NCI-H128 (cell line): ENCODE measurements around the gene FAM187B.

ENCODE experiments used
- DNase-seq: peaks from one replicate; lab custom pipeline; 2025; ENCODE audit not compliant: unreplicated experiment; lab: John Stamatoyannopoulos, UW

FAM187B gene

GRCh38 chr19:35228177-35228930 lies at the start of gene FAM187B:
FAM187B (minus strand) TSS chr19:35228739; CDS start chr19:35228680, 59 bp downstream.
- no peak for DNase-seq

GRCh38 chr19:35276706-35277281 lies 48.3 kb upstream of the FAM187B start:
- DNase-seq: no peak

- DNase-seq: no peak
Measured at GRCh38 chr19:35274323-35274722, 45.8 kb upstream of the FAM187B start.

GRCh38 chr19:35273686-35274259 lies 45.2 kb upstream of the FAM187B start:
- no peak for DNase-seq

GRCh38 chr19:35272954-35273649 lies 44.6 kb upstream of the FAM187B start:
- no peak for DNase-seq

GRCh38 chr19:35272122-35272719 lies 43.7 kb upstream of the FAM187B start:
- DNase-seq: no peak

- DNase-seq: no peak
Measured at GRCh38 chr19:35271546-35271945, 43.0 kb upstream of the FAM187B start.

GRCh38 chr19:35270381-35270811 lies 41.9 kb upstream of the FAM187B start:
- DNase-seq: no peak

- DNase-seq: peak; percentile 32
Measured at GRCh38 chr19:35269438-35270117, 41.0 kb upstream of the FAM187B start.

- DNase-seq: peak; percentile 22
Measured at GRCh38 chr19:35268536-35269437, 40.2 kb upstream of the FAM187B start, which contains the start of gene USF2. USF2 (plus strand) TSS chr19:35268962; CDS start chr19:35269102, 140 bp downstream.

- peak; percentile 61 for DNase-seq
Measured at GRCh38 chr19:35267818-35268535, 39.4 kb upstream of the FAM187B start.

GRCh38 chr19:35267353-35267817 lies 38.8 kb upstream of the FAM187B start:
- DNase-seq: no peak

- DNase-seq: no peak
Measured at GRCh38 chr19:35266520-35267352, 38.2 kb upstream of the FAM187B start.

GRCh38 chr19:35265900-35266519 lies 37.5 kb upstream of the FAM187B start:
- no peak for DNase-seq

GRCh38 chr19:35265126-35265899 lies 36.8 kb upstream of the FAM187B start:
- DNase-seq: no peak

GRCh38 chr19:35264268-35265125 lies 36.0 kb upstream of the FAM187B start:
- DNase-seq: no peak
